HG03064 (cell line): ENCODE results near the gene ZNHIT2.

Source experiments
- ATAC-seq: cut with Tn5 transposase; IDR thresholded peaks from one replicate; pipeline ENCODE4 v1.9.1; 2021; ENCODE audit warnings: low read depth; ENCODE audit not compliant: unreplicated experiment

Gene ZNHIT2

DNA sequence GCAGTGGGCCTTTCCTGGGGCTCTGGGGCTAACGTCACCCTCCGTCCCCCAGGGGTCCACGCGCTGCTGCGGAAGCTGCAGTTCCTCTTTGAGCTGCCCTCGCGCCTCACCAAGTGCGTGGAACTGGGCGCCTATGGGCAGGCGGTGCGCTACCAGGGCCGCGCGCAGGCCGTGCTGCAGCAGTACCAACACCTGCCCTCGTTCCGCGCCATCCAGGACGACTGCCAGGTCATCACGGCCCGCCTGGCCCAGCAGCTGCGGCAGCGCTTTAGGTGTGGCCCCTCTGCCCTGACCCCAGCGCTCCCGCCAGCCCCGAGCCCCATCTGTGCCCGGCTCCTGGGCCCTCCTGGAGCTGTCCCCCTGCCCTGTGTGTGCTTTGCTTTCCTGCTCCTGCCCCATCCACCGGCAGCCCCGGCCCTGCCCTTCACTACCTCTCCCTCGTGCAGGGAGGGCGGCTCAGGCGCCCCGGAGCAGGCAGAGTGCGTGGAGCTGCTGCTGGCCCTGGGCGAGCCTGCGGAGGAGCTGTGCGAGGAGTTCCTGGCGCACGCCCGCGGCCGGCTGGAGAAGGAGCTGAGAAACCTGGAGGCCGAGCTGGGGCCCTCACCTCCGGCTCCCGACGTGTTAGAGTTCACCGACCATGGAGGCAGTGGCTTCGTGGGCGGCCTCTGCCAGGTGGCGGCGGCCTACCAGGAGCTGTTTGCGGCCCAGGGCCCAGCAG is 9.6 kb downstream of the ZNHIT2 start:
- no peak for ATAC-seq

DNA sequence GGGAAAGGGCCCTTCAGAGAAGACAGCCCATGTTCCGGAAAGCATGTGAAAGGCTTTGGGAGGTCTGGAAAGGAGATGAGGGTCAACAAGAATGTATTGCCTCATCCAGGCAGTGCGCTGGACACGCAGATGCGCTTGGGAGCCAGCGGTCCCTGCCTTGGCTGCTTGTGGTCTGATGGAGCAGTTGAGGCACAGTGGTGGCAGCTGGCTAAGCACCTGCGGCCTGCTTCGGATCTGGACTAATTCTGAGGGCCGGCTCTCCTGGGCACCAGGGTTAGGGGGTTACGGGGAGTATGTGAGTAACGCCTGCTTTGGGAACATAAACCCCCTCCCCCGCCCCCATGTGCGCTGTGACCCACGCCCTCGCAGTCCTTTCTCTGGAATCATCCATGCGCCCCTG is 10.4 kb downstream of the ZNHIT2 start:
- ATAC-seq: no peak

DNA sequence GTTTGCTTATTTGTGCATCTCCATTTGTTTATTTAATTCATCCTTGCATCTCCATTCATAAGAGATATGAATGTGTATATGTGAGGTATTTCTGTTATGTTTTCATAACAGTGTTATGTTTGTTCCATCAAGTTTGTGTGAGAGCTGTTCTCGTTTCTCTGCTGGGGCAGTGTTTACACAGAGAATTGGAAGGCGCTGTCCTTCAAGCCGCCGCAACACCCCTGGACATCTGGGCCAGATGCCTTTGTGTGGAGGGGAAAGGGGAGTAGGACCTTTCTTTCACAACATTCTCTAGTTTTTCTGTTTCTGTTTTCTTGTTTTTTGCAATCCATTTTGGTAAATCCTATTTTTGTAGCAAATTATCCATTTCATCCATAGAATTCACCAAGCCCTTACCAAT is 12.9 kb downstream of the ZNHIT2 start:
- no peak for ATAC-seq

DNA sequence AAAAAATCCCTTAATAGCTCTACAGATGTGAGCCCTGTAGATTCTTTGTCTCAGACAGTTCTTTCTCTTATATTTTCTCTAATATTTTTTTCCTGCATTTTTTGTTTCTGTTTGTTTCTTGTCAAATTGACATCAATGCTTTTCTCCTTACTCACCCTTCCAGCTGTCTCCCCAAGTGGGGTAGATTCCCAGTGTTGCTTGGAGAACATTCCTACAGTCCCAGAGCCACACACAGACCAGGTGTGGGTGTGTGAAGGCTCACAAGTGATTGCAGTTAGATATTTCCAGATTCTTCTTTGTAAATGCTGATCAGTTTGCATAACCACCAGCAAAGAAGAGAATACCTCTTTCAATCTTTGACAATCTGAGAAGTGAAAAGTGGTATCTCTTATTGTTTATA is 14.0 kb downstream of the ZNHIT2 start:
- no peak for ATAC-seq

DNA sequence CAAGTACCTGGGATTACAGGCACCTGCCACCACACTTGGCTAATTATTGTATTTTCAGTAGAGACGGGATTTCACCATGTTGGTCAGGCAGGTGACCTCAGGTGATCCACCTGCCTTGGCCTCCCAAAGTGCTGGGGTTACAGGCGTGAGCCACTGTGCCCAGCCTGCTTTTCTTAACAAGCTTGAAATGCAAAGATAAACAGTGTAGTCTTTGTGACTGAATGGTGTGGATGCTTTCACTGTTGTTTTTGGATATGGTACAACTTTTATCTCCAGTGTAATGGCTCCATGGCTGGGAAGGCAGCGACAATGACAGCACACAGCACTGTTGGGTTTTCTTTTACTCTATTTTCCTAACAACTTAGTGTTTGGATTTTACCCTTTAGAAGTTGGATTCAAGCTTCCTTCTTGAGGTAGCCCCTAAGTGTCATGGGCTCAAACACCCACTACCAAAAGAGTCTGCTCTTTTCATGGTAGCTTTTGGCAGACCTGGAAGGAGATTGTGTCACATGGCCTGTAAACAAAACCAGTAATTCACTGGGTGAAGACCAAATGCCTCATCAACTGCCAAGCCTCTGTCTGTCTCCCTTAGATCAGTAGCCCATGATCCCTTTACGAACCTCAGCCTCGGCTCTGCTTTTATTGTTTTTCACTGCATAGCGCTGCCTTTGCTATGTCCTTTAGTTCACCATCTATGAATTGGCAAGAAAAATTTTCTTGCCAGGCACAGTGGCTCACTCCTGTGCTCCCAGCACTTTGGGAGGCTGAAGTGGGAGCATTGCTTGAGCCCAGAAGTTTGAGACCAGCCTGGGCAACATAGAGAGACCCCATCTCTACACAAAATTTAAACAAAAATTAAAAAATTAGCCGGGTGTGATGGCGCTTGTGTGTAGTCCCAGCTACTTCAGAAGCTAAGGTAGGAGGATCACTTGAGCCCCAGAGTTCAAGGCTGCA is 15.1 kb downstream of the ZNHIT2 start:
- no peak for ATAC-seq

DNA sequence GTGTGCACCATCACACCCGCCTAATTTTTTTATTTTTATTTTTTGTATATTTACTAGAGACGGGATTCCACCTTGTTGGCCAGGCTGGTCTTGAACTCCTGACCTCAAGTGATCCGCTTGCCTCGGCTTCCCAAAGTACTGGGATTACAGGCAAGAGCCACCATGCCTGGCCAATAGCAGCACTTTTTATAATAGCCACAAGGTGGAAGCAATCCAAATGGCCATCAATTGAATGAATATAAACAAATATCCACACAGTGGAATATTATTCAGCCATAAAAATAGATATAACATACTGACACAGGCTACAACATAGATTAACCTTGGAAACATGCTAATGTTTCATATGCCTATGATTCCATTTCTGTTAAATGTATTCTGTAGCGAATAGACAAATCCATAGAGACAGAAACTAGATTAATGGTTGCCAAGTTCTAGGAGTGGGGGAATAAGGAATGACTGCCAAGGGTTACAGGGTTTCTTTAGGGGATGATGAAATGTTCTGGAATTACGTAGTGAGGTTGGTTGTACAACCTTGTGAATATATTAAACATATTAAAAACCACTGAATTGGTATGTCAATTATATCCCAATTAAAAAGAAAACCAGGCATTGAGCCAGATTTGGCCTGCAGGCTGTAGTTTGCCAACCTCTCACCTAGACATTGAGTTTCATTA is 16.7 kb downstream of the ZNHIT2 start:
- ATAC-seq: no peak

DNA sequence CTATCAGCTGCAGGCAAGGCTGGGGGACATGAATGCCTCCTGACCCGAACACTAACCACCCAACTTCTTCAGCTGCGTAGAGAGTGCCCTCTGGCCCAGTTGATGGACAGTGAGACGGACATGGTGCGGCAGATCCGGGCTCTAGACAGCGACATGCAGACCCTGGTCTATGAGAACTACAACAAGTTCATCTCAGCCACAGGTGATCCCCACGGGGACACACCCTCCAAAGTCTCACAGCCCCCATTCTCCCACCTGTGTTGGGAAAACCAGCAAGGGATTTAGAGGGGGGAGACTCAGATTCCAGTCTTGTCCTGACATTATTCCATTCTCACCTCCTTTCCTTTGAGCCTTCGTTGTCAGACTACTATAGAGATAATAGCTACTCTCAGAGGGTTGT is 20.6 kb downstream of the ZNHIT2 start:
- ATAC-seq: no peak

DNA sequence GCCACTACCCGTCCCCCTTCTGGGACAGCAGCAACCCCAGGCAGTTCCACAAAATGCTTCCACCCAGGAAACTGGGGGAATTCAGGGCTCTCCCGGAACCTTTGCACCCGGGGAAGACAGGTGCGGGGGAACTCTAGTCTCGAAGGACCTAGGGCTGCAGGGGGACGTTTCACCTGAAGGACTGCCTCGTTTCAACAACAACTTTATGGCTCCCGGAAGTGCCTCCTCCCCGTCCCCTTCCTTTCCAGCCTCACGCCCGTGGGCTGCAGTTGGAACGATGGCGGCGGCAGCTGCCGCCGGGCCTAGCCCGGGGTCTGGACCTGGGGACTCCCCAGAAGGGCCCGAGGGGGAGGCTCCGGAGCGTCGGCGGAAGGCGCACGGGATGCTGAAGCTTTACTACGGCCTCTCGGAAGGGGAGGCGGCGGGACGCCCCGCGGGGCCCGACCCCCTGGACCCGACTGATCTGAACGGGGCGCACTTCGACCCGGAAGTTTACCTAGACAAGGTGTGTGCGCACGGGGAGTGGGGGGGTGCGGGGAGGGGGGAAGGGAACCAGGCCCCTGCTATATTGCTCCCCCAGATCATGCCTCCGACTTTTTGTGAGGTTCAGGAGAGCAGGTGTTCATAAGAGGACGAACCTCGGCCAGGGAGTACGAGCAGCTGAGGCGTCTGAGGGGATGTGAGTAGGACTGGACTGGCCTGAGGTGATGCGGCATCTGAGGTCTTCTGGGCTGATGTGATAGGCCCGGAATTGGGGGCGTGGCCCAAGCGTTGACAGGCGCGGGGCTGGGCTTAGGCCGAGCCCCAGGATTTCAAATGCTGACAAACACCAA is 21.3 kb downstream of the ZNHIT2 start, which contains the start of gene VPS51:
TSS of gene VPS51 (plus strand) at position 241 of the 833 bp plus-strand sequence. CDS start at position 278, 37 bp downstream.
- ATAC-seq: peak; percentile 79

DNA sequence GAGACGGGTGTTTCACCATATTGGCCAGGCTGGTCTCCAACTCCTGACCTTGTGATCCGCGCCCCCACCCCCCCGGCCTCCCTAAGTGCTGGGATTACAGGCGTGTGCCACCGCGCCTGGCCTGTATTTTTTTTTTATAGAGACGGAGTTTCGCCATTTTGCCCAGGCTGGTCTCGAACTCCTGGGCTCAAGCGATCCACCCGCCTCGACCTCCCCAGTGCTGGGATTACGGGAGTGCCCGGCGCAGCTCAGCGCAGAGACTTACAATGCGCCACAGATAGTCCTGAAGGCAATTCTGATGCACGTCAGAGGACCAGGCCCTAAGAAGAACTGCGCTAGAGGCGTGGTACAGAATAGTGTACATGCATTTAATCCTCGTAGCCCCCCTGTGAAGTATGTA is 22.1 kb downstream of the ZNHIT2 start:
- no peak for ATAC-seq

DNA sequence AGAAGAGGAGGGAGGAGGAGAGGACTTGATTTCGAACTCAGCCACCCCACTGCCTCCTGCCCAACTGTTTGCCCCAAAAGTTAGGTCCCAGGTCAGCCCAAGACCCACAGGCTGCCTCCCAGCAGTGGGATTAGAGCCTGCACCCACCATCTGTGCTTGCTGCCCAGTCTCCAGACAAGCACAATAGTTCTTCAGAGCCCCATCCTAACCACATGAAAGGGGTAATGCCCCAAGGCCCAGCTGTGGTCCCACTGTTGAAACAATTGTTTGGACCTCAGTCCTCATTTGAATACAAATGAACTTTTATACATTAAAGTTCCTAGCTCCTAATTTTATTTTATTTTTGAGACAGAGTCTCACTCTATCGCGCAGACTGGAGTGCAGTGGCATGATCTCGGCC is 26.9 kb downstream of the ZNHIT2 start:
- ATAC-seq: no peak

DNA sequence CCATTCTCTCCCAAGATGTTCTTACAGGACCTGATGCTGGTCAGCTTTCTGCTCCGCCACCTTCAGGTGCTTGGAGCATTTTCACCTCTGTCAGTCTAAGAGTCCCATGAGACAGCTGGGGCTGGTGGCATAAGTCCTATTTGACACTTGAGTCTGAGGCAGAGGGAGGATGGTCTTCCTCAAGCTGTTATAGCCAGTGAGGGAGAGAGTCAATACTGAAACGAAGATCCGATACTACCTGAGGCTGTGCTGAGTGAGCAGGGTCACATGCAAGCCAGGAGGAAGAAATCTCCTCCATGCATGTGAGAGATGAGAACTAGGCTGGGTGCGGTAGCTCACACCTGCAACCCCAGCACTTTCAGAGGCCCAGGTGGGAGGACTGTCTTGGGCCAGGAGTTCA is 27.9 kb downstream of the ZNHIT2 start:
- no peak for ATAC-seq

DNA sequence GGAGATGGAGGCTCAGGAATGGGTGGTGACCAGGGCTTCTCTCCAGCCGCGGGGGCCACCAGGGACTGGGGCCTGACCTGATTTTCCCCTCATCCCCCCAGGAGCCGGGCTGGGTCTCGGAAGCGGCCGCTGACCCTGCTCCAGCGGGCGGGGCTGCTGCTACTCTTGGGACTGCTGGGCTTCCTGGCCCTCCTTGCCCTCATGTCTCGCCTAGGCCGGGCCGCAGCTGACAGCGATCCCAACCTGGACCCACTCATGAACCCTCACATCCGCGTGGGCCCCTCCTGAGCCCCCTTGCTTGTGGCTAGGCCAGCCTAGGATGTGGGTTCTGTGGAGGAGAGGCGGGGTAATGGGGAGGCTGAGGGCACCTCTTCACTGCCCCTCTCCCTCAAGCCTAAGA is 29.7 kb downstream of the ZNHIT2 start:
- ATAC-seq: no peak

DNA sequence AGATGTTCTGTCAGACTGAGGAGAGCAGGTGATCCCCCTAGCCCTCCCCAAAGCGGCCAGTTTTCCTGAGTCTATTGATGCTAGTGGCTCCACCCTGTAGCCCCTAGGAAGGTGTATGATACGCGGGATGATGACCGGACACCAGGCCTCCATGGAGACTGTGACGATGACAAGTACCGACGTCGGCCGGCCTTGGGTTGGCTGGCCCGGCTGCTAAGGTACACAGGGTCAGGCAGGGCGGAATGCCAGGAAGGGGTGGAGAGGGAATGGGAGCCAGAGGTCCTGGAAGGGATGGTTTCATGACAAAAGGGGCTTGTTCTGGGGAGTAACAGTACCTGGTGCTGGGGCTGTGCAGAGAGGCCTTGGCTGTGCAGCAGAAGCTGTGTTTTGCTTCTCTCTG is 30.3 kb downstream of the ZNHIT2 start:
- no peak for ATAC-seq

DNA sequence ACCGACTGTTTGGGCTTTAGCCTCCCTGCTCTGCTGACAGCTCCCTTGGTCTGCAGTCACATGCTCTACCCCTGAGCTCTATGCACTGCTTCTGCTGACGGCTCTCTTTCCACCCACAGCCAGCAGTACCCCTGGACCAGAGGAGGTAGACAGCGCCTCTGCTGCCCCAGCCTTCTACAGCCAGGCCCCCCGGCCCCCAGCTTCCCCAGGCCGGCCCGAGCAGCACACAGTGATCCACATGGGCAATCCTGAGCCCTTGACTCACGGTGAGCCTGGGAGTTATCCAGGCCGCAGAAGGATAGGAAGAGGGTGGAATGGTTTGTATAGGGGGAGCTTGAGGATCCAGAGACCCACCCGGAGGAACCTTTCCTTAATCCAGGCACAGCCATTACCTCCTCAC is 30.7 kb downstream of the ZNHIT2 start:
- no peak for ATAC-seq

DNA sequence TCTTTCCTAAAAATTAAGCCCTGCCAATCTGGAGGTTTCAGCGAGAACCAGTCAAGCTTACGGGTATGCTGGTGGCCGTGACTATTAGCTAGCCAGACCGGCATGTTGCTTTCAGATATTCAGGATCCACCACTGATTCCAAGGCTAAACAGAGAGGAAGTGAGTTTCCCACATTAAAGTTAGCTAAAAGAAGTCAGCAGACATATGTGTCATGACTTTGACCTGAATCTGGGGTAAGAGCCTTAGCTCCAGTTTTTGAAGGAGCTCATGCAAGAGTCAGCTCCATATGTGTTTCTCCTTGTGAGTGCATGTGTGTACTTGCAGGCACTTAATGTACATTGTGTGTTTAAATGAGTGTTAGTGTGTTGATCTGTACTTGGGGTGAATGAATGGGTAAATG is 32.1 kb downstream of the ZNHIT2 start:
- ATAC-seq: no peak

DNA sequence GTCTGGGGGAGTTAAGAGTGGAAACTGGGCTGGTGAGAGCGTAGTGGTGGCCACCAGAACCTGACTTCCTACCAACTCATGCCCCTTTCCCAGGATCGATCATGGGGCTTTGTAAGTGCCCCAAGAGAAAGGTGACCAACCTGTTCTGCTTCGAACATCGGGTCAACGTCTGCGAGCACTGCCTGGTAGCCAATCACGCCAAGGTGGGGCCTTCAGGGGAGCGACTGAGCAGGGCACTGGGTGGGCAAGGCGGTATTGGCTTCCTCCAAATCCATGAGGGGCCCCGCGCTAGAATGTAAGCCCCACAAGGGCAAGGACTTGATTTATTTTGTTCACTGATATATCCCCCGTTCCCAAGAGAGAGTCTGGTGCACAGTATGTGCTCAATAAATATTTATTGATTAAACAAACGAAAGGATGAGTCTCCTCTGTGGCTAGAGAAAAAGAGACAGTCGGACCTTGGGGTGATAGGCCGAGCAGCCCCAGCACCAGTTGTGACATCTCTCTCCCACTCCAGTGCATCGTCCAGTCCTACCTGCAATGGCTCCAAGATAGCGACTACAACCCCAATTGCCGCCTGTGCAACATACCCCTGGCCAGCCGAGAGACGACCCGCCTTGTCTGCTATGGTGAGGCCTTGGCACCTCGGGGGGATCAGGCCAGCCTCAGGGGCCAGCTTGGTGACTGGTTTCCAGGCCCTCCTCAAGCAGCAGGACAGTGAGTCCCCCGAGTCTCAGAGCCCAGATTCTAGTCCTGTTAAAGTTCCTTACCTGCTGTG is 32.7 kb downstream of the ZNHIT2 start:
- ATAC-seq: no peak

DNA sequence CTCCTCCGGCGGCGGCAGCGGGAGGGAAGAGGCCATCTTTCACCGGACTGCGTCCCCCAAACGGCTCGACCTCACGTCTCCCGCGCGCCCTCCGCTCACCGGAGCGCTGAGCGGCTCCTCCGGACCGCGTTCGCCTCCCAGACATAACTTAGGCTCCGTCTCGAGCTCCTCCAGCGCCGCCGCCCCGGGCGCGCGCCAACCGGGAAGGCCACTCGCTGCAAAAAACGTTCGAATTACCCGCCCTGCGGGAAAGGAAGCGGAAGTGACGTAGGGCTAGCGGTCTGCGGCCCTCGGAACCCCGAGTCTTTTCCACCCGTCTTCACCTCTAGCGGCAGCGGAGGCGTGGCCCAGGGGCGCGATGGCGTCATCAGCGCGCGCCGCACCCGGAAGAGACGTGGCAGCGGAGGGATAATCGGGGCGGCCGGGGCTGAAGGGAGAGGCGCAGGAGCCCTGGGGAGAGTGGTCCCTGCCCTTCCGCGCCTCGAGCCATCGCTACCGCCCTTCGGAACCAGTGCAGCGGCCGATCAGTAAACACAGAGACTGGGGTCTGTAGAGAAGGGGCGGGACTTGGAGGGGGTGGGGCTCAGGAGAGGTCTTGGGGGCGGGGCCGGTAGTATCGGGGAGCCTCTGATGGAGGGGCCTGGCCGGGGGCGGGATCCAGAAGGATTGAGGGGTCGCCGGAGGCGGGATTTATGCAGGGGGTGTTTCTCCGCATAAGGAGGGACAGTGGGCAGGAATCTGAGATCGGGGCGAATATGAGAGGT is 33.5 kb downstream of the ZNHIT2 start, which contains the start of the genes CDCA5 and ZFPL1:
TSS of gene CDCA5 (minus strand) at position 207 of the 764 bp plus-strand sequence. CDS start at position 145, 62 bp downstream.
TSS of gene ZFPL1 (plus strand) at position 389 of the 764 bp plus-strand sequence. CDS start 477 bp downstream, outside the sequence.
- peak; percentile 70 for ATAC-seq

DNA sequence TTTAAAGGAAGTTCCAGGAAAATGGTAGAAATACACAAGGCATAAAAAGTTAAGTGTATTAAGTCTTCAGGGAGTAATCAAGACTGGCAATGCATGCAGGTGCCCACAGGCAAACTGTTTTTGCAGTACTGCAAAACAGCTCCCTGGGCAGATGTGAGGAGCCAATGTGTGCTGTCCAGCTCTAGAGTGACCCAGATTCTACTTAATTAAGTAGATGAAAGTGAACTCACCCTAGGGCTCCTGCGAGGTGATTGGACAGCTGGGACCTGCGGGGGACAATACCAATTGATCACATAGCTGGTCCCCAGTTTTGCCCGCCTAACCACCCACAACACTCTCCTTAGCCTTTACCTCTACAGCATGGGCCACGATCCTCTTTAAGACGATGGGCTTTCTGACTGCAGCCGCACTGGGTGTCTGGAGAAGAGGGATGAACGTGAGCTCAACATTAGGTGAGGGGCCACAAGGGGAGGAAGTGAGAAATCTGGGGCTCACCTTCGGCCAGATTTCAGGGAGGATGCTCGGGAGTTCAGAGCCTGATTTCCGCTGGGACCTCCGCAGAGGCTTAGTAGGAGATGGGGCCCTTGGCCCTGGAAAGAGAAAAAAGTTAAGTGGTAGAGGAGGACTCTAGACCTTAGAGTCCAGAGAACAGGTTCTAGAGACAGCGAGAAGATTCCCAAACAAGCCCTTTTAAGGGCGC is 34.2 kb downstream of the ZNHIT2 start:
- peak; percentile 7 for ATAC-seq
